HCT116 (cell line): ENCODE data around the gene CELF2.

ENCODE experiments used
- CEBPB ChIP-seq: IDR thresholded peaks from 2 replicates; pipeline ENCODE4 v1.6.1; 2012; ENCODE audit warnings: low read depth
- EZH2 ChIP-seq: fragments of 200-600 bp; sonication (generic); IDR thresholded peaks from 2 replicates; pipeline ENCODE4 v1.6.1; 2017; ENCODE audit warnings: antibody characterized with exemption, mixed run types
- POLR2A ChIP-seq: IDR thresholded peaks from 2 replicates; pipeline ENCODE4 v1.7.0; 2011; ENCODE audit warnings: borderline replicate concordance; ENCODE audit not compliant: insufficient read depth, insufficient read length; ENCODE audit errors: extremely low read depth
- POLR2AphosphoS5 ChIP-seq: IDR thresholded peaks from 2 replicates; pipeline ENCODE4 v1.6.1; 2011; ENCODE audit warnings: mild to moderate bottlenecking, low read depth, low read length, moderate library complexity
- RAD21 ChIP-seq: IDR thresholded peaks from 2 replicates; pipeline ENCODE4 v1.6.1; 2012; ENCODE audit warnings: low read depth, mild to moderate bottlenecking
- TCF7L2 ChIP-seq: IDR thresholded peaks from 2 replicates; pipeline ENCODE4 v1.7.0; 2011; ENCODE audit warnings: borderline replicate concordance, inconsistent platforms; ENCODE audit not compliant: insufficient read depth, insufficient read length; ENCODE audit errors: extremely low read depth
- ZNF274 ChIP-seq: fragments of 200-500 bp; sonication (Bioruptor generic); IDR thresholded peaks from 2 replicates; pipeline ENCODE4 v1.6.1; 2014; ENCODE audit warnings: mild to moderate bottlenecking, low read depth, low read length, inconsistent platforms
- TF ChIP-seq, protein P1 (sequence below), 3 experiments: fragments of 200-600 bp in 1 of 3; sonication (generic) in 1 of 3; IDR thresholded peaks in 2 of 3; conservative IDR thresholded peaks in 1 of 3; 2 replicates each; pipeline ENCODE4 v1.5.1; 2012 to 2017; ENCODE audit warnings: low read depth in 2 of 3, low read length in 2 of 3, antibody characterized with exemption in 1 of 3, borderline replicate concordance in 1 of 3, control low read depth in 1 of 3, mild to moderate bottlenecking in 1 of 3, mixed read lengths in 1 of 3, mixed run types in 1 of 3, moderate library complexity in 1 of 3; ENCODE audit not compliant: insufficient read depth in 1 of 3
- TF ChIP-seq, protein P2 (sequence below): IDR thresholded peaks from 2 replicates; pipeline ENCODE4 v1.6.1; 2012; ENCODE audit warnings: low read depth

DNA sequence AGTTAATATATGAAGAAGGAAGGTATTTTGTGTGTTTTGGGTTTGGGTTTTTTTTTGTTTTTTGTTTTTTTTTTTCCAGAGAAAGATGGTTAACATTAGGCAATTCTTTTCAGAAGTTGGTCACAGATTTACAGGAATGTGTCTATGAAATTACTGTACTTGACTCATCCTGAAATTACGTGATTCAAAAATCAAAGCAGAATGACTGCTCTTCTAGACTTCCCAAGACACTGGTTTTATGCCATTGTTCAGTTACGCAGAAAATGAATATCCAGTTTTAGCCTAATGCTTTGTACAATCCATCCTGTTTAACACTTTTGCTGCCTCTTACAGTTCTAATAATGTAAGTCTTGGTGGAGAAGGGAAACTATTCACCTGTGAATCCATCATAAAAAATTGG lies 39.7 kb upstream of the CELF2 start:
- TF ChIP-seq POLR2A (no peak), POLR2AphosphoS5 (no peak), RAD21 (no peak), ZNF274 (no peak), EZH2 (no peak), TCF7L2 (no peak), CEBPB (no peak)
- TF ChIP-seq, protein P1, sequence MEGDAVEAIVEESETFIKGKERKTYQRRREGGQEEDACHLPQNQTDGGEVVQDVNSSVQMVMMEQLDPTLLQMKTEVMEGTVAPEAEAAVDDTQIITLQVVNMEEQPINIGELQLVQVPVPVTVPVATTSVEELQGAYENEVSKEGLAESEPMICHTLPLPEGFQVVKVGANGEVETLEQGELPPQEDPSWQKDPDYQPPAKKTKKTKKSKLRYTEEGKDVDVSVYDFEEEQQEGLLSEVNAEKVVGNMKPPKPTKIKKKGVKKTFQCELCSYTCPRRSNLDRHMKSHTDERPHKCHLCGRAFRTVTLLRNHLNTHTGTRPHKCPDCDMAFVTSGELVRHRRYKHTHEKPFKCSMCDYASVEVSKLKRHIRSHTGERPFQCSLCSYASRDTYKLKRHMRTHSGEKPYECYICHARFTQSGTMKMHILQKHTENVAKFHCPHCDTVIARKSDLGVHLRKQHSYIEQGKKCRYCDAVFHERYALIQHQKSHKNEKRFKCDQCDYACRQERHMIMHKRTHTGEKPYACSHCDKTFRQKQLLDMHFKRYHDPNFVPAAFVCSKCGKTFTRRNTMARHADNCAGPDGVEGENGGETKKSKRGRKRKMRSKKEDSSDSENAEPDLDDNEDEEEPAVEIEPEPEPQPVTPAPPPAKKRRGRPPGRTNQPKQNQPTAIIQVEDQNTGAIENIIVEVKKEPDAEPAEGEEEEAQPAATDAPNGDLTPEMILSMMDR (IDR thresholded peaks at IDR 0.05 in 2 of 3, conservative IDR thresholded peaks at IDR 0.05 in 1 of 3; ENCODE audit: borderline replicate concordance in 1 of 3, insufficient read depth in 1 of 3, low read depth in 2 of 3, low read length in 2 of 3): no peak
- TF ChIP-seq, protein P2, sequence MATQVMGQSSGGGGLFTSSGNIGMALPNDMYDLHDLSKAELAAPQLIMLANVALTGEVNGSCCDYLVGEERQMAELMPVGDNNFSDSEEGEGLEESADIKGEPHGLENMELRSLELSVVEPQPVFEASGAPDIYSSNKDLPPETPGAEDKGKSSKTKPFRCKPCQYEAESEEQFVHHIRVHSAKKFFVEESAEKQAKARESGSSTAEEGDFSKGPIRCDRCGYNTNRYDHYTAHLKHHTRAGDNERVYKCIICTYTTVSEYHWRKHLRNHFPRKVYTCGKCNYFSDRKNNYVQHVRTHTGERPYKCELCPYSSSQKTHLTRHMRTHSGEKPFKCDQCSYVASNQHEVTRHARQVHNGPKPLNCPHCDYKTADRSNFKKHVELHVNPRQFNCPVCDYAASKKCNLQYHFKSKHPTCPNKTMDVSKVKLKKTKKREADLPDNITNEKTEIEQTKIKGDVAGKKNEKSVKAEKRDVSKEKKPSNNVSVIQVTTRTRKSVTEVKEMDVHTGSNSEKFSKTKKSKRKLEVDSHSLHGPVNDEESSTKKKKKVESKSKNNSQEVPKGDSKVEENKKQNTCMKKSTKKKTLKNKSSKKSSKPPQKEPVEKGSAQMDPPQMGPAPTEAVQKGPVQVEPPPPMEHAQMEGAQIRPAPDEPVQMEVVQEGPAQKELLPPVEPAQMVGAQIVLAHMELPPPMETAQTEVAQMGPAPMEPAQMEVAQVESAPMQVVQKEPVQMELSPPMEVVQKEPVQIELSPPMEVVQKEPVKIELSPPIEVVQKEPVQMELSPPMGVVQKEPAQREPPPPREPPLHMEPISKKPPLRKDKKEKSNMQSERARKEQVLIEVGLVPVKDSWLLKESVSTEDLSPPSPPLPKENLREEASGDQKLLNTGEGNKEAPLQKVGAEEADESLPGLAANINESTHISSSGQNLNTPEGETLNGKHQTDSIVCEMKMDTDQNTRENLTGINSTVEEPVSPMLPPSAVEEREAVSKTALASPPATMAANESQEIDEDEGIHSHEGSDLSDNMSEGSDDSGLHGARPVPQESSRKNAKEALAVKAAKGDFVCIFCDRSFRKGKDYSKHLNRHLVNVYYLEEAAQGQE: no peak
